GM19025 (cell line): ENCODE measurements around the gene SLC13A3.

Experiments
- ATAC-seq: cut with Tn5 transposase; IDR thresholded peaks from one replicate; pipeline ENCODE4 v1.9.1; 2021; ENCODE audit warnings: mild to moderate bottlenecking, low read depth, moderate library complexity; ENCODE audit not compliant: unreplicated experiment

Gene SLC13A3

GRCh38 chr20:46657137-46657536 is 5.9 kb upstream of the SLC13A3 start:
- no peak for ATAC-seq

DNA sequence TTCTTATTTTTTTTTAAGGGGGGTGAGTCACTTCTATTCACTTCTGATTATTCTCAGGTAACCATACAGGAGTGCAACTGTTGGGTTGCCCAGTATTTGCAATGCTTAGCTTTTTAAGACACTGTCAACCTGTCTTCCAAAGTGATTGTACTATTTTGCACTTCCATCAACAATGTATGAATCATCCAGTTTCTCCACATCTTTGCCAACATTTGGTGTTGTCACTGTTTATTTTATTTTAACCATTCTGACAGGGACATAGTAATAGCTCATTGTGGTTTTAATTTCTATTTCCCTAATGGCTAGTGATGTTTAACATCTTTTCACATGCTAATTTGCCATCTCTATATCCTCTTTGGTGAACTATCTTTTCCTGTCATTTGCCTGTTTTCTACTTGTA is 1.4 kb upstream of the SLC13A3 start:
- ATAC-seq, result no peak

- no peak for ATAC-seq
Measured at GRCh38 chr20:46650575-46651090, 626 bp downstream of the SLC13A3 start.

- ATAC-seq, result no peak
Measured at GRCh38 chr20:46649965-46650542, 1.2 kb downstream of the SLC13A3 start.

GRCh38 chr20:46649650-46649949 is 1.7 kb downstream of the SLC13A3 start:
- no peak for ATAC-seq

DNA sequence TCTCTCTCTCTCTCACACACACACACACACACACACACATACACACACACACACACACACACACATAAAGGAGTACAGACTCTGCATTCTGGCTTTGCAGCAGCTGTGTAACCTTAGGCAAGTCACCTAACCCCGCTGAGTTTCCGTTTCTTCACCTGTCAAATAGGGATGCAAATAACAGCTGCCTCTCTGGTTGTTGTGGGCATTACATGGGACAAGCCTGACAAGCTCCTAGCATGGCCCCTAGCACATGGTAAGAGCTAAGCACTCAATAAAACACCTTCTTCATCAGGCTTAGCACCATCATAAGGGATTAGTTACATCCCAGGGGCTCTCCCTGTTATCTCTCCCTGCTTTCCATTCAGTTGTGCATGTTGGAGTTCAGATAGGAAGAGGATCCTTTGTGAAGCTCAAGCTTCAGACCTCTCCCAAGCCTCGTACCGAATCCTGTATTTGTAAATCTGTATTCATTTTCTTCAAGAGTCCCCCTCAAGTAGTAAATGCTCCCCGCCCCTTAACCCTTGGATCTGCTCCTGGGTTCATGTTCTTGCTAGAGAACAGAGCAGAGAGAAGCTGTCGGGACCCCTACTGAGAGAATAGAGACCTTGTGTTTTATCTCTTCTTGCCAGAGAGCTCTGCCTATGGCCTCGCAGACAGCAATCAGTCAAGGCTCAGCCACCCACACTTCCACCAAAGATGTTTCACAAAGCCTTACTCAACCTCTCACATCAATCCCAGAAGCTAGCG is 2.2 kb downstream of the SLC13A3 start:
- ATAC-seq, result no peak

DNA sequence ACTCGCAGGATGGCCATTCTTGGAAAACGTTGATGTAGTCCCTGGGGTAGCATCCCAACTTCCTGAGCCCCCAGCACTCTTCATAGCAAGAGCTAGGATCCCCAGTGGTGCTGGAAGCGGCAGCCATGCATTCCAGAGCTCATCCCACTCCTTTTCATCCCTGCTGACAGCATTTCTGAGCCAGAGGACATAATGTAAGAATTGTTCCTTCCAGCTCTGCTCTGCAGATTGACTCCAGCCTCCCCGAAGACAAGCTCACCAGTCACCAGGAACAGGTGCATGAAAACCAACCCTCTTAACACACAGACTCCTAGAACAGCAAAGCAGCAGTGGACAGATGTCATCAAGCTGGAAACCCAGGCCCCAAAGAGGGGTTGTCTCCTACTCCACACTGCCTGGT is 3.8 kb downstream of the SLC13A3 start:
- ATAC-seq, result no peak

GRCh38 chr20:46646659-46647380 is 4.4 kb downstream of the SLC13A3 start:
- ATAC-seq, result no peak

DNA sequence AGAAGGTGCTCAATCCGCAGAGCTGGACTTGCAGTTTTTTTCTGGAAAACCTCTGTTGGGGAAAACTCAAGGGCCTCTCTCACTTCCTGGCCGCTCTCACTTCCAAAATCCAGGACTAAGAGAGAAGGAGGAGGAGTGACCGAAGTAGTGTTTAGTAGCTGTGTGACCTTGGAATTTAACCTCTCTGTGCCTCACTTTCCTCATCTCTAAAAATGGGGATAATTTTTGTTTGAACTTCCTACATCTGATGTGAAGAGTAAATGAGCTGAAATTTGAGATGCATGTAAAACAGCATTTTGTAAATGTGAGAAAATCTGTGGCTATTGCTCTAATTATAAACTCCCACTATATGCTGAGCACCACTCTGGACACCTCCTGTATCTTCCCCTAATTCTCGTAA is 5.1 kb downstream of the SLC13A3 start:
- no peak for ATAC-seq

DNA sequence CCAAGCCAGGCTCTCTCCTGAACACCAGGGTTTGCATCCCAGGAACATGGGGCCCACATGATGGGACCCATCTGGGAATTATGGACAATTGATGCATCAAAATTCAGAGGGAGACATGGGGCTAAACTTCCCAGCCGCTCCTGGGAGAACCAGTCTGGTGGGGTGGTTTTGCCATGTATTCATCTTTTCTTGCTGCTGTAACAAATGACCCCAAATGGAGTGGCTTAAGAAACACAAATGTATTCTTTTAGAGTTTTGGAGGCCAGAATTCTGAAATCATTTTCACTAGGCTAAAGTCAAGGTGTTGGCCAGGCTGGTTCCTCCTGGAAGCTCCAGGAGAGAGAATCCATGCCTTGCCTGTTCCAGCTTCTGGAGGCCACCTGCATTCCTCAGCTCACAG is 6.5 kb downstream of the SLC13A3 start:
- ATAC-seq, result no peak

GRCh38 chr20:46644160-46644559 is 7.1 kb downstream of the SLC13A3 start:
- no peak for ATAC-seq

GRCh38 chr20:46642969-46643343 is 8.3 kb downstream of the SLC13A3 start:
- ATAC-seq, result no peak

GRCh38 chr20:46642265-46642968 is 8.8 kb downstream of the SLC13A3 start:
- no peak for ATAC-seq

GRCh38 chr20:46641424-46641823 is 9.8 kb downstream of the SLC13A3 start:
- ATAC-seq, result no peak

DNA sequence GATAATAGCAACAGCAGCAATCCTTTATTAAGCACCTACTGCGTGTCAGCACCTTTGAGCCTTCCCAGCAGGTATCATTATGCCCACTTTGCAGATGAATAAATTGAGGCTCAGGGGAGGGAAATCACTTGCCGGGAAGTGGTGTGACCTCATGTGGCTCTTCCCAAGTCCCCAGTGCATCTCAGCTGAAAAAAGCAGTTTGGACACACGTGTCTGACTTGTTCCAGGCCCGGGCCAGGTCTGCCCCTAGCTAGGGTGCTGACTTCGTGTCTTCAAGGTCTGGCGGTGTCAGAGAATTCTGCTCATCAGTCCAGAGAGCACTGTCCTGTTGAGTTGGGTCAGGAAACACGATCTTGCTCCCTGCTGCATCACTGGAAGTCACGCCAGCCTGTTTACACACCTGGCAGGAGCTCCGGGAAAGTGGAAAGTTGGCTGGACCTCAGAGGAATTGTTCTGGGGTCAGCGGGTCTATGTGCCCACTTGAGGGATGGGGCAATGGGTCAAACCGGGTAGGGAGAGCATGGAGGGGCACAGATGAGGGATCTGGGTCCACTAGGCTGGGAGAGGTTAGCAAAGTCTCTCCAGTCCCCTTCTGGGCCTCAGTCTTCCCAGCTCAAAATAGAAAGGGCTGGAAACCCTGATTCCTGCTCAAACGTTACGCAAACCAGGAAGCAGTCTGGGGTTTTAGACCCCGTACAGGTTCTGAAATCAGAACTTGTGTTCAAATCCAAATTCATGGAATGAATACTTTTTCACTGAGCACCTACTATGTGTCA is 10.5 kb downstream of the SLC13A3 start:
- no peak for ATAC-seq

DNA sequence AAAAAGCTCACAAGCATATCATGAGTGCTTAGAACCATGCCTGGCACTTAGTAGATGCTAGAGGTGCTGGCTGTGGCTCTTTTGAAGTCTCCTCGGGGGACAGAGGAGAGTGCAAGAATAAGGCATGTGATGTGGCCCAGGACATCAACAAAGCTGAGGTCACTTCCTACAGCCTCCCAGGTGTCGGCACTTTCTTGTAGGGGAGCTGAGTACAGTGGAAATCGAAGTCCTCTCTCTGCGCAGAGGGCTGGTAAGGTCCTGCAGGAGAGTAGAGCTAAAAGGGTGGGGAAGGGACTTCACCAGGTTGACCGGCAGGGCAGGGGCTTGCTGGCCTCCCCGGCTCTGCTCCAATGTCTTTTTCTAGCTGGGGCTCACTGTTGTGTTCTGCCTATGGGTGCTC is 11.2 kb downstream of the SLC13A3 start:
- ATAC-seq, result no peak

GRCh38 chr20:46639587-46639986 is 11.7 kb downstream of the SLC13A3 start:
- no peak for ATAC-seq

GRCh38 chr20:46638898-46639274 is 12.4 kb downstream of the SLC13A3 start:
- ATAC-seq, result no peak

GRCh38 chr20:46638134-46638897 is 12.9 kb downstream of the SLC13A3 start:
- ATAC-seq, result no peak
